Endothelial cell of umbilical vein (primary cell): ENCODE results near the gene RBAK. TPM values are rescaled to one million over a fixed set of nuclear protein-coding genes. Genes with fewer than 3 reads are reported as not detected.
"Not testable (repeated sequence)": the region's sequence is repeated elsewhere in the genome, so short reads cannot be mapped to it uniquely, and the experiment has no call there.

ENCODE experiments used
- BruUV-seq: library from RNA; stranded (reverse); fragments of 400-500 nt; replicated peaks from 2 replicates; lab custom pipeline; 2021; lab: Mats Ljungman, UMichigan
- CTCF ChIA-PET: fragments of 300-600, 350-600 bp; sonication (Branson Sonifier 250); formaldehyde crosslinking; loops from one replicate; lab custom pipeline; 2021; ENCODE audit warnings: antibody characterized with exemption, inconsistent platforms; lab: Charles Lee
- POLR2A ChIA-PET: fragments of 300-600, 350-600 bp; sonication (Branson Sonifier 250); formaldehyde crosslinking; loops from one replicate; lab custom pipeline; 2021; ENCODE audit warnings: antibody characterized with exemption, inconsistent platforms; lab: Charles Lee
- DNase-seq: peaks from one replicate; pipeline ENCODE4 v3.0.0-alpha.2; 2011; ENCODE audit warnings: low read depth, low spot score
- FAIRE-seq: peaks from 2 replicates; lab custom pipeline; 2011; peaks lifted over from hg19 to GRCh38; lab: Jason Lieb, UNC
- H2AFZ ChIP-seq: 2 replicates; pipeline ENCODE4 v1.6.0; 2012; ENCODE audit warnings: low read depth, low read length, control low read depth, inconsistent platforms
- H3K27ac ChIP-seq: 2 replicates; pipeline ENCODE4 v1.5.1; 2011; ENCODE audit warnings: low read depth, mild to moderate bottlenecking, control low read depth, low read length, moderate library complexity; ENCODE audit not compliant: insufficient read depth
- H3K27me3 ChIP-seq, 2 experiments: 2 replicates each; pipeline versions ENCODE4 v1.6.0 to v1.6.1; 2011; ENCODE audit warnings: low read length in 2 of 2, mixed read lengths in 1 of 2; ENCODE audit not compliant: control insufficient read depth in 2 of 2, insufficient read depth in 2 of 2
- H3K36me3 ChIP-seq, 2 experiments: 2 replicates in 1 of 2; 3 replicates in 1 of 2; pipeline ENCODE4 v1.5.1; 2011; ENCODE audit warnings: low read length in 2 of 2, mild to moderate bottlenecking in 1 of 2, moderate library complexity in 1 of 2; ENCODE audit not compliant: control insufficient read depth in 2 of 2, insufficient read depth in 2 of 2; ENCODE audit errors: extremely low read depth in 1 of 2
- H3K4me1 ChIP-seq: 3 replicates; pipeline ENCODE4 v1.5.1; 2011; ENCODE audit warnings: mild to moderate bottlenecking, low read length; ENCODE audit not compliant: control insufficient read depth, insufficient read depth; ENCODE audit errors: extremely low read depth
- H3K4me2 ChIP-seq: 2 replicates; pipeline ENCODE4 v1.6.1; 2011; ENCODE audit warnings: low read length, control low read depth, mixed read lengths; ENCODE audit not compliant: insufficient read depth
- H3K4me3 ChIP-seq, 3 experiments: fragments of 200-600 bp in 1 of 3; sonication (generic), shearing (Covaris generic) in 1 of 3; replicated peaks in 1 of 3; 2 replicates each; pipeline ENCODE4 v1.5.1; 2011 to 2016; ENCODE audit warnings: control low read depth in 3 of 3, low read length in 3 of 3, mild to moderate bottlenecking in 2 of 3, inconsistent platforms in 1 of 3, low read depth in 1 of 3, moderate library complexity in 1 of 3; ENCODE audit not compliant: insufficient read depth in 1 of 3
- H3K79me2 ChIP-seq: 2 replicates; pipeline ENCODE4 v1.6.0; 2012; ENCODE audit warnings: low read length, inconsistent platforms; ENCODE audit not compliant: control insufficient read depth, insufficient read depth
- H3K9ac ChIP-seq: replicated peaks from 2 replicates; pipeline ENCODE3; 2011; ENCODE audit warnings: low read length, control low read depth; ENCODE audit not compliant: insufficient read depth; ENCODE audit errors: extremely low read depth
- H3K9me1 ChIP-seq: replicated peaks from 3 replicates; pipeline ENCODE4 v1.6.0; 2011; ENCODE audit warnings: mild to moderate bottlenecking, low read length; ENCODE audit not compliant: control insufficient read depth, insufficient read depth; ENCODE audit errors: extremely low read depth
- H3K9me3 ChIP-seq: replicated peaks from 2 replicates; pipeline ENCODE4 v1.5.1; 2012; ENCODE audit warnings: low read length, inconsistent platforms; ENCODE audit not compliant: control insufficient read depth, insufficient read depth
- H4K20me1 ChIP-seq: replicated peaks from 2 replicates; pipeline ENCODE3; 2011; ENCODE audit warnings: mild to moderate bottlenecking, low read length; ENCODE audit not compliant: control insufficient read depth, insufficient read depth; ENCODE audit errors: extremely low read depth
- FOS ChIP-seq: IDR thresholded peaks from 2 replicates; pipeline ENCODE4 v1.6.1; 2011; ENCODE audit warnings: mild to moderate bottlenecking, low read length, moderate library complexity, borderline replicate concordance; ENCODE audit not compliant: insufficient read depth
- GATA2 ChIP-seq: IDR thresholded peaks from 2 replicates; pipeline ENCODE4 v1.7.0; 2011; ENCODE audit warnings: low read depth, mild to moderate bottlenecking, moderate library complexity, mixed read lengths, low read length; ENCODE audit not compliant: insufficient read length, insufficient read depth
- dilution Hi-C: fragments of 300-500 bp; cut with MboI; formaldehyde crosslinking; loops from one replicate; pipeline ENCODE4 v1.15.0; 2019; ENCODE audit warnings: low sequenced_read_pairs; ENCODE audit not compliant: extremely low pct_ligation_motif_present
- intact Hi-C: fragments of 100-400 bp; cut with micrococcal nuclease; formaldehyde crosslinking; loops from one replicate; pipeline ENCODE4 v1.10.0; 2022
- polyA plus RNA-seq, 4 experiments: library from polyadenylated mRNA; depleted of rRNA in 3 of 4; stranded (reverse) in 3 of 4; unstranded in 1 of 4; fragments of >200 nt; gene quantifications; 2 replicates each; pipeline versions ENCODE4 v1.2.1 to v1.2.3, GENCODE V29; 2011 to 2012; ENCODE audit warnings: missing spikeins in 1 of 4
- total RNA-seq: library from RNA; stranded (reverse); gene quantifications from 2 replicates; pipeline ENCODE4 v1.2.3, GENCODE V29; 2021
- TF ChIP-seq, protein P1 (sequence below): IDR thresholded peaks from 2 replicates; pipeline ENCODE4 v1.6.1; 2011; ENCODE audit not compliant: insufficient read depth, insufficient read length
- TF ChIP-seq, protein P2 (sequence below), 2 donors: IDR thresholded peaks; 1 replicate in 1 of 2; 2 replicates in 1 of 2; pipeline ENCODE4 v1.5.1; 2011; ENCODE audit warnings: low read length in 2 of 2, mild to moderate bottlenecking in 2 of 2, moderate library complexity in 2 of 2, control low read depth in 1 of 2, inconsistent platforms in 1 of 2, low read depth in 1 of 2; ENCODE audit not compliant: insufficient read depth in 1 of 2; ENCODE audit errors: extremely low read depth in 1 of 2

The RBAK gene
- total and polyA plus RNA-seq, 2 donors (not counting 3 experiments of a cell fraction or from before 2014, with no cell fraction given): 1.4 to 8.6 TPM

DNA sequence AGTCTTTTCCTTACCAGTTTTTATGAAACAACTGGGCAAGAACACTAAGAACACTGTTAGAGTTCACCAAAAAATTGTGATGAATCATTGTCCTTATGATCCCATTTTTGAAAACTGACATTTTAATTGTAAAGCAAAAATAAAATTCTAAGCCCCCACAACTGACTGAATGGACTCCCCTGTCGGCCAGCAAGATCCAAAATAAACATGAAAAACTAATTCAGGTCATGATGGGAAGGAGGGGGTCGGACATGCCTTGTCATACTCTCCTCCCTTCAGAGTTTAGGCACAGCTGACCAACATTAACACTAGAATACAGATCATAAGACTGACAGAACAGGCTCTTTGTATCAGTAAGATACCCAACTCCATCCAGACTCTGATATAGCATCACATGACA is 2.0 kb upstream of the RBAK start:
- no TSS peak for BruUV-seq

DNA sequence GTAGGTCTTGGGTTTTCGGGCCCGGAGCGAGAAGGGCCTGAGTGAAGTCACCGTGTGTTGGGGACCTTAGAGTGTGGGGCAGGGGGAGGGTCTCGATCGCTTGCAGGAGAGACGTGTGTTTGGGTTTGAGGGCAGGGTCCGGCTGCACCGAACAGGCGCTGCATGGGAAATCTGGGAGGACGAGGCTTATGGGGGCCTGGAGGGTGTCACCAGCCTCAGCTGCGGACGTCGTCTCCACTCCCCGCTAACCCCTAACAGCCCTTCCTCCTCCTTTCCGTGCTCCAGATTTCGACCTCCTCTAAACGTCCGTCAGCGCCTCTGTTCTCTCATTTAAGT is 705 bp downstream of the RBAK start:
- DNase-seq: peak; percentile 18
- H3K9me3 ChIP-seq, H3K9me1 ChIP-seq, BruUV-seq, H3K4me1 ChIP-seq, H4K20me1 ChIP-seq, H3K36me3 ChIP-seq, FAIRE-seq, H3K27me3 ChIP-seq, H3K79me2 ChIP-seq, dilution Hi-C loops, POLR2A ChIA-PET, intact Hi-C loops: not testable (repeated sequence)
- CTCF ChIA-PET: interaction anchor here (1.0 to 1.3 kb wide), 2 partner anchors 72 kb away, joined by 4 to 7 read pairs; no protein-coding TSS in a partner anchor
- Histone ChIP-seq H3K4me2 (peak overlapping the region; percentile 74), H2AFZ (peak overlapping the region; percentile 97), H3K9ac (peak overlapping the region; percentile 73), H3K27ac (peak overlapping the region; percentile 74), H3K4me3 (peak overlapping the region; percentile 63 to 86 (median 68))

More for the DNA sequence above, 2.0 kb upstream of the RBAK start:
- no peaks in the 10 kb centered on the region for H4K20me1 ChIP-seq
- H3K9me3 ChIP-seq: no peaks in the 10 kb centered on the region
- dilution Hi-C loops (no loop called here), intact Hi-C loops (no loop called here)
- H3K4me3 ChIP-seq: no peak overlapping the region
- POLR2A ChIA-PET: no interaction called here
- H3K9ac ChIP-seq: no peak overlapping the region
- no peaks in the 10 kb centered on the region for H3K9me1 ChIP-seq
- TF ChIP-seq, protein P1, sequence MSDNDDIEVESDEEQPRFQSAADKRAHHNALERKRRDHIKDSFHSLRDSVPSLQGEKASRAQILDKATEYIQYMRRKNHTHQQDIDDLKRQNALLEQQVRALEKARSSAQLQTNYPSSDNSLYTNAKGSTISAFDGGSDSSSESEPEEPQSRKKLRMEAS: no peak
- TF ChIP-seq, protein P2, sequence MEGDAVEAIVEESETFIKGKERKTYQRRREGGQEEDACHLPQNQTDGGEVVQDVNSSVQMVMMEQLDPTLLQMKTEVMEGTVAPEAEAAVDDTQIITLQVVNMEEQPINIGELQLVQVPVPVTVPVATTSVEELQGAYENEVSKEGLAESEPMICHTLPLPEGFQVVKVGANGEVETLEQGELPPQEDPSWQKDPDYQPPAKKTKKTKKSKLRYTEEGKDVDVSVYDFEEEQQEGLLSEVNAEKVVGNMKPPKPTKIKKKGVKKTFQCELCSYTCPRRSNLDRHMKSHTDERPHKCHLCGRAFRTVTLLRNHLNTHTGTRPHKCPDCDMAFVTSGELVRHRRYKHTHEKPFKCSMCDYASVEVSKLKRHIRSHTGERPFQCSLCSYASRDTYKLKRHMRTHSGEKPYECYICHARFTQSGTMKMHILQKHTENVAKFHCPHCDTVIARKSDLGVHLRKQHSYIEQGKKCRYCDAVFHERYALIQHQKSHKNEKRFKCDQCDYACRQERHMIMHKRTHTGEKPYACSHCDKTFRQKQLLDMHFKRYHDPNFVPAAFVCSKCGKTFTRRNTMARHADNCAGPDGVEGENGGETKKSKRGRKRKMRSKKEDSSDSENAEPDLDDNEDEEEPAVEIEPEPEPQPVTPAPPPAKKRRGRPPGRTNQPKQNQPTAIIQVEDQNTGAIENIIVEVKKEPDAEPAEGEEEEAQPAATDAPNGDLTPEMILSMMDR (IDR thresholded peaks at IDR 0.05; ENCODE audit: extremely low read depth in 1 of 2, insufficient read depth in 1 of 2, low read depth in 1 of 2, low read length in 2 of 2): no peak
- no peak for TF ChIP-seq FOS
- TF ChIP-seq GATA2: no peak
- no peak overlapping the region for H3K4me2 ChIP-seq
- H3K36me3 ChIP-seq: no peaks in the 10 kb centered on the region
- H3K27ac ChIP-seq: no peak overlapping the region
- no peaks in the 10 kb centered on the region for H3K27me3 ChIP-seq
- DNase-seq (no peak), FAIRE-seq (no peak)
- H3K79me2 ChIP-seq: peaks cover 5% of the 10 kb centered on the region
- no peak overlapping the region for H2AFZ ChIP-seq
- CTCF ChIA-PET: interaction anchor here (1.5 kb wide), 1 partner anchor 69 kb away, joined by 3 read pairs; no protein-coding TSS in a partner anchor
- peaks cover 2% of the 10 kb centered on the region for H3K4me1 ChIP-seq

DNA sequence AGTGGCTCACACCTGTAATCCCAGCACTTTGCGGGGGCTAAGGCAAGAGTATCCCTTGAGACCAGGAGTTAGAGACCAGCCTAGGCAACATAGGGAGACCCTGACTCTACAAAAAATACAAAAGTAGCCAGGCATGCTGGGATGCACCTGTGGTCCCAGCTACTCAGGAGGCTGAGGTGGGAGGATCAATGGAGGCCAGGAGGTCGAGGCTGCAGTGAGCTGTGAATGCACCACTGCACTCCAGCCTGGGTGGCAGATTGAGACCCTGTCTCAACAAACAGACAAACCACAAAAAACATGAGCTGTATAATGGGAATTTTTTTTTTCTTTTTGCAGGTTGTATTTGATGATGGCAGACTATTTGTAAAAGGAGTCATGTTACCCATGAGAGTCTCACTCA is 1.5 kb downstream of the RBAK start:
- peaks cover 12% of the 10 kb centered on the region for H3K79me2 ChIP-seq
- H4K20me1 ChIP-seq, H3K9ac ChIP-seq, H3K36me3 ChIP-seq, H3K4me1 ChIP-seq, DNase-seq, H3K27me3 ChIP-seq, H3K9me1 ChIP-seq, H3K9me3 ChIP-seq, dilution Hi-C loops, POLR2A ChIA-PET, H3K4me2 ChIP-seq, intact Hi-C loops, H3K4me3 ChIP-seq, H3K27ac ChIP-seq, FAIRE-seq, H2AFZ ChIP-seq: not testable (repeated sequence)
- TSS peak; percentile 34 for BruUV-seq
- CTCF ChIA-PET: interaction anchor here (1.0 kb wide), 1 partner anchor 73 kb away, joined by 4 read pairs; no protein-coding TSS in a partner anchor
